GM11168 (cell line): ENCODE measurements around the gene TJP2.

Experiments used
- in situ Hi-C: fragments of 300-500 bp; cut with MboI; formaldehyde crosslinking; loops from one replicate; pipeline ENCODE4 v1.12.0; 2022; ENCODE audit warnings: low sequenced_read_pairs; ENCODE audit not compliant: unreplicated experiment

Gene TJP2

DNA sequence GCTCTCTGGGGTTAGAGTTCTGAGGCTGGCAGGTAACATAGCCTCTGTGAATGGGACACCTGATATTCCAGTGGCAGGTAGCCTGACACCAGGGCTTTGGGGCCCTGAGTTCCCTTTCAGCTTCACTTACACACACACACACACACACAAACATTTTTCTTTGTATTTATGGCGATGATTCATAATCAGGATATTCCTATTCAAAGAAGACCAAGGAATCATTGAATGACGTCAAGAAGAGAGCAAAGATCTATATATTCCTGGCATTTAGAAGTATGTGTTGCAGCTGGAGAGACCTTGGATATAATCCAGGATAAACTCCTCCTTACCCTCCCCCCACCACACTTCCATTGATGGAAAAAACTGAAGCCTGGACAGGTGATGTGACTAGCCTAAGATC, 143.0 kb downstream of the TJP2 start:
- in situ Hi-C loops: no loop called here

DNA sequence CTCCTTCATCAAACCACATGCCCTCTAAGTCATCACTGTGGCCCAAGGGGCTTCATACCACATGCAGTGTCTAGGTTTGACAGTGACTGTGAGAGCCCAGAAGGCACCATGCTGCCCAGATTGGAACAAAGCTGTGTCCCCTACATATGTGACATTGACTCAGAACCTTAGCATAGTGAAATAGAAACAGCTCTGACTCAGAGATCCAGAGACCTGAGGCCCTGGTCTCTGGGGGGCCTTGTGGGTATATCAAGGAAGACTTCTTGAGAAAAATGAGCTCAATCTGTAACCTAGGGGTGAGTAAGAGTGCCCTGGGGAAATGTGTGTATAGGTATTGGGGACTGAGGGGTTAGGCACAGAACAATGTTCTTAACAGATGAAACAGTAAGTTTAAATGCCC, 143.8 kb downstream of the TJP2 start:
- in situ Hi-C loops: no loop called here

DNA sequence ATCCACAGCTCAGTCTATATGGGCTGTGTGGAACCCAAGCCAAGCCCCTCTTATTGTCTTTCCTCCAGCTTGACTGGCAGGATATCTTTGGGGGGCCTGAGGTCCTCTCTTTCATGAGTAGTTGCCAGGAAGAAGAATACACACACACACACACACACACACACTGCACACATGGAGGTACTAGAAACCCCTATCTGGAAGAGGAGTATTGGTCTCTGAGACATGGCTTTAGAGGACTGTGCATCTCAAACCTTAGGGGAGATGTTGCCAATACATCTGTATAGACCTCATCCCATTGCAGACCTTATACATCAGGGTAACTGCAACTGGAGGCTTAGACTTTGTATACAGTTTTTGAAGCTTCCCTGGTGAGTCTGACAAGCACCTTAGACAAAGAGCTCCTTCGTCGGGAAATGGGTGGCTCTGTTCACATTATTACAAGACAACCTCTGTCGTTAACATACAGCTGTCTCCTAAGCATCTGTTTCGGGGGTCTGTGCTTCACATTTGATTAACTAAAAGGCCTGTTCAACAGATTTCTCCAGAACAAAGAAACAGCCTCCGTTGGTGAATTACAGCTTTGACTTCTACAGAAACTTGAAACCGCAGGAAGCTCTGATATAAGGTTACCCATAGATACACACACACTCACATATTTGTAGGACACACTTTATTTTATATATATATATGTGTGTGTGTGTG, 145.4 kb downstream of the TJP2 start:
- in situ Hi-C loops: no loop called here

- in situ Hi-C loops: no loop called here
Observed at GRCh38 chr9:69322256-69322655, 148.2 kb downstream of the TJP2 start.

DNA sequence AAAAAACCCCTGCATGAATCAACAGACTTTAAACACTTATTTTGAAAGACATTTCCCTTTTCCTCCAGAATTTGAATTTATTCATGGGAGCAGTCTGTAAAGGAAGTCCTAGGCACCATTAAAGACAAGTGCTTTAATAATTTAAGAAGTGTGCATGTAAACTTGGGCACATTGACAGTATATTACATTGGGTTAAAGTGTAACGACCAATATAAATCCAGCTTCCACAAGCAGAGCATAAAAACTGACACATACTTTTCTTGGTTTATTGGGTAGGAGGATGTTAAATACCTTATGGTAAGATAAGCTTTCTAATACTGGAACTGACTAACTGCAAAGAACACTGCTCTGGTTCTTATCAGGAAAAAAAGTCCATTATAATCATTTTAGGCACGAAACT, 149.8 kb downstream of the TJP2 start:
- in situ Hi-C loops: no loop called here
